GM12873 (cell line): ENCODE measurements around the gene FCHSD2.

Source experiments
- CTCF ChIP-seq: IDR thresholded peaks from 2 replicates; pipeline ENCODE4 v1.5.1; 2012; ENCODE audit warnings: low read depth, mild to moderate bottlenecking, moderate library complexity, low read length, control low read depth; ENCODE audit not compliant: insufficient read depth; ENCODE audit errors: missing control alignments

The FCHSD2 gene

GRCh38 chr11:72807021-72807693 lies 335.0 kb downstream of the FCHSD2 start:
- no peak for TF ChIP-seq CTCF

GRCh38 chr11:72805216-72805615 lies 336.9 kb downstream of the FCHSD2 start:
- no peak for TF ChIP-seq CTCF

- TF ChIP-seq CTCF: no peak
Measured at GRCh38 chr11:72802822-72803221, 339.3 kb downstream of the FCHSD2 start.

GRCh38 chr11:72799441-72799840 lies 342.7 kb downstream of the FCHSD2 start:
- no peak for TF ChIP-seq CTCF

- no peak for TF ChIP-seq CTCF
Measured at GRCh38 chr11:72798361-72798760, 343.8 kb downstream of the FCHSD2 start.

- peak; percentile 92 for TF ChIP-seq CTCF
Measured at GRCh38 chr11:72793425-72794367, 348.4 kb downstream of the FCHSD2 start, which contains the start of gene STARD10. STARD10 (minus strand) TSS chr11:72794047; CDS start chr11:72781181, 12,866 bp downstream.

GRCh38 chr11:72793076-72793424 lies 349.1 kb downstream of the FCHSD2 start:
- no peak for TF ChIP-seq CTCF
